ENCODE measurements around the gene PHYH.

The PHYH gene

GRCh38 chr10:13241613-13242012 is 58.3 kb downstream of the PHYH start:
- H3K27me3 ChIP-seq (ENCODE audit: insufficient read depth, low read length, poor library complexity, severe bottlenecking): no peaks in the 10 kb centered on the region
- no peak overlapping the region for H3K9ac ChIP-seq (ENCODE audit: low read depth, low read length, poor library complexity, severe bottlenecking)
- H3K4me2 ChIP-seq (ENCODE audit: low read depth, low read length, poor library complexity, severe bottlenecking): no peak overlapping the region
- H3K36me3 ChIP-seq (ENCODE audit: insufficient read depth, low read length): no peaks in the 10 kb centered on the region
- TF ChIP-seq CTCF (conservative IDR thresholded peaks at IDR 0.05; ENCODE audit: low read length) (no peak), EZH2phosphoT487 (IDR thresholded peaks at IDR 0.05; ENCODE audit: borderline replicate concordance) (no peak)
- no peaks in the 10 kb centered on the region for H3K4me1 ChIP-seq (ENCODE audit: insufficient read depth, low read length, poor library complexity, severe bottlenecking)
- H3F3A ChIP-seq (ENCODE audit: low read depth): no peaks in the 10 kb centered on the region
- H3K4me3 ChIP-seq (ENCODE audit: low read length, poor library complexity, severe bottlenecking): no peak overlapping the region
- no peaks in the 10 kb centered on the region for H3K79me2 ChIP-seq (ENCODE audit: insufficient read depth, low read length)
- H4K20me1 ChIP-seq (ENCODE audit: insufficient read depth, low read length, poor library complexity, severe bottlenecking): no peaks in the 10 kb centered on the region
- H3K9me2 ChIP-seq (replicated peaks; ENCODE audit: low read depth, low read length): no peaks in the 10 kb centered on the region
- no peak overlapping the region for H2AFZ ChIP-seq (ENCODE audit: low read length)
- H3K9me3 ChIP-seq (ENCODE audit: insufficient read depth, low read depth, low read length): no peaks in the 10 kb centered on the region

DNA sequence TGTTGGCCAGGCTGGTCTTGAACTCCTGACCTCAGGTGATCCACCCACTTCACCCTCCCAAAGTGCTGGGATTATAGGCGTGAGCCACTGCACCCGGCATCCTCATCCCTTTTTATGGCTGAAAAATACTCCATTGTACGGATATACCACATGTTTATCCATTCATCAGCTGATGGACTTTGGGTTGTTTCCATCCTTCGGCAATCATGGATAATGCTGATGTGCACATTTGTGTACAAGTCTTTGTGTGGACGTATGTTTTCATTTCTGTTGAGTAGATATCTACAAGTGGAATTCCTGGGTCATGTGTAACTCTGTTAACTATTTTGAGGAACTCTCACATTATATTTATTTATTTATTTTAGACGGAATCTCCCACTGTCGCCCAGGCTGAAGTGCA is 59.9 kb downstream of the PHYH start:
- Histone ChIP-seq H3K9me3 (ENCODE audit: insufficient read depth, low read depth, low read length) (no peaks in the 10 kb centered on the region), H3K79me2 (ENCODE audit: insufficient read depth, low read length) (no peaks in the 10 kb centered on the region), H3F3A (ENCODE audit: low read depth) (no peaks in the 10 kb centered on the region), H3K9me2 (replicated peaks; ENCODE audit: low read depth, low read length) (no peaks in the 10 kb centered on the region), H3K9ac (ENCODE audit: low read depth, low read length, poor library complexity, severe bottlenecking) (no peak overlapping the region), H3K4me1 (ENCODE audit: insufficient read depth, low read length, poor library complexity, severe bottlenecking) (no peaks in the 10 kb centered on the region), H2AFZ (ENCODE audit: low read length) (no peak overlapping the region), H3K4me2 (ENCODE audit: low read depth, low read length, poor library complexity, severe bottlenecking) (no peak overlapping the region), H3K4me3 (ENCODE audit: low read length, poor library complexity, severe bottlenecking) (no peak overlapping the region), H3K27me3 (ENCODE audit: insufficient read depth, low read length, poor library complexity, severe bottlenecking) (no peaks in the 10 kb centered on the region), H3K36me3 (ENCODE audit: insufficient read depth, low read length) (no peaks in the 10 kb centered on the region), H4K20me1 (ENCODE audit: insufficient read depth, low read length, poor library complexity, severe bottlenecking) (no peaks in the 10 kb centered on the region)
- TF ChIP-seq EZH2phosphoT487 (IDR thresholded peaks at IDR 0.05; ENCODE audit: borderline replicate concordance) (no peak), CTCF (conservative IDR thresholded peaks at IDR 0.05; ENCODE audit: low read length) (no peak)

GRCh38 chr10:13238271-13239077 is 61.4 kb downstream of the PHYH start:
- Histone ChIP-seq H3K4me2 (ENCODE audit: low read depth, low read length, poor library complexity, severe bottlenecking) (no peak overlapping the region), H3K4me3 (ENCODE audit: low read length, poor library complexity, severe bottlenecking) (no peak overlapping the region)
- TF ChIP-seq CTCF (conservative IDR thresholded peaks at IDR 0.05; ENCODE audit: low read length) (no peak), EZH2phosphoT487 (IDR thresholded peaks at IDR 0.05; ENCODE audit: borderline replicate concordance) (no peak)

More at GRCh38 chr10:13238271-13239077, 61.4 kb downstream of the PHYH start:
- H3K4me1 ChIP-seq (ENCODE audit: insufficient read depth, low read length, poor library complexity, severe bottlenecking): no peaks in the 10 kb centered on the region
- no peaks in the 10 kb centered on the region for H3K27me3 ChIP-seq (ENCODE audit: insufficient read depth, low read length, poor library complexity, severe bottlenecking)
- no peak overlapping the region for H2AFZ ChIP-seq (ENCODE audit: low read length)
- no peaks in the 10 kb centered on the region for H3K79me2 ChIP-seq (ENCODE audit: insufficient read depth, low read length)
- no peaks in the 10 kb centered on the region for H3K9me2 ChIP-seq (replicated peaks; ENCODE audit: low read depth, low read length)
- H3F3A ChIP-seq (ENCODE audit: low read depth): no peaks in the 10 kb centered on the region
- H4K20me1 ChIP-seq (ENCODE audit: insufficient read depth, low read length, poor library complexity, severe bottlenecking): no peaks in the 10 kb centered on the region
- no peaks in the 10 kb centered on the region for H3K36me3 ChIP-seq (ENCODE audit: insufficient read depth, low read length)
- no peak overlapping the region for H3K9ac ChIP-seq (ENCODE audit: low read depth, low read length, poor library complexity, severe bottlenecking)
- no peaks in the 10 kb centered on the region for H3K9me3 ChIP-seq (ENCODE audit: insufficient read depth, low read depth, low read length)
